Neural progenitor cell (in vitro differentiated cells): ENCODE data around the gene SMAP1. TPM values are rescaled to one million over a fixed set of nuclear protein-coding genes. Genes with fewer than 3 reads are reported as not detected.

Experiments
- DNase-seq: peaks from one replicate; pipeline ENCODE4 v3.0.0-alpha.2; 2016; ENCODE audit warnings: low spot score
- H2AFZ ChIP-seq: fragments of 200-600 bp; sonication (generic); replicated peaks from 2 replicates; pipeline ENCODE4 v1.6.1; 2016; ENCODE audit warnings: antibody characterized with exemption
- H3F3A ChIP-seq: fragments of 200-600 bp; sonication (generic); 2 replicates; pipeline ENCODE4 v1.6.1; 2016; ENCODE audit warnings: antibody characterized with exemption, low read depth
- H3K27ac ChIP-seq: fragments of 200-600 bp; sonication (generic); 2 replicates; pipeline ENCODE4 v1.5.1; 2016; ENCODE audit warnings: mild to moderate bottlenecking
- H3K27me3 ChIP-seq: fragments of 200-600 bp; sonication (generic); 2 replicates; pipeline ENCODE4 v1.6.1; 2016; ENCODE audit warnings: mild to moderate bottlenecking, moderate library complexity
- H3K36me3 ChIP-seq: fragments of 200-600 bp; sonication (generic); 2 replicates; pipeline ENCODE4 v1.5.1; 2016
- H3K4me1 ChIP-seq: fragments of 200-600 bp; sonication (generic); 2 replicates; pipeline ENCODE4 v1.6.1; 2016; ENCODE audit warnings: mixed run types
- H3K4me2 ChIP-seq: fragments of 200-600 bp; sonication (generic); 2 replicates; pipeline ENCODE4 v1.6.1; 2016
- H3K4me3 ChIP-seq: fragments of 200-600 bp; sonication (generic); 2 replicates; pipeline ENCODE4 v1.5.1; 2016
- H3K79me2 ChIP-seq: fragments of 200-600 bp; sonication (generic); 2 replicates; pipeline ENCODE4 v1.6.1; 2016; ENCODE audit warnings: low read depth
- H3K9ac ChIP-seq: fragments of 200-600 bp; sonication (generic); 2 replicates; pipeline ENCODE4 v1.6.1; 2016
- H3K9me3 ChIP-seq: fragments of 200-600 bp; sonication (generic); 2 replicates; pipeline ENCODE4 v1.5.1; 2016; ENCODE audit warnings: low read depth
- H4K20me1 ChIP-seq: fragments of 200-600 bp; sonication (generic); 2 replicates; pipeline ENCODE4 v1.6.1; 2016; ENCODE audit warnings: low read depth
- H3K27ac Mint-ChIP-seq: 3 replicates; pipeline ENCODE4 v1.8.0; 2021; ENCODE audit warnings: mixed read lengths
- H3K27me3 Mint-ChIP-seq: 2 replicates; pipeline ENCODE4 v1.8.0; 2022; ENCODE audit warnings: low read depth, mild to moderate bottlenecking, inconsistent platforms, moderate library complexity, mixed read lengths; ENCODE audit not compliant: insufficient read depth
- H3K36me3 Mint-ChIP-seq: 3 replicates; pipeline ENCODE4 v1.8.0; 2021; ENCODE audit warnings: mixed read lengths
- H3K4me1 Mint-ChIP-seq: 3 replicates; pipeline ENCODE4 v1.8.0; 2021; ENCODE audit warnings: mixed read lengths
- H3K4me3 Mint-ChIP-seq: 3 replicates; pipeline ENCODE4 v1.8.0; 2021; ENCODE audit warnings: mild to moderate bottlenecking, moderate library complexity, mixed read lengths
- H3K9me3 Mint-ChIP-seq: 3 replicates; pipeline ENCODE4 v1.8.0; 2020; ENCODE audit warnings: mixed read lengths
- CTCF ChIP-seq: fragments of 200-600 bp; sonication (generic); IDR thresholded peaks from 2 replicates; pipeline ENCODE4 v1.5.1; 2017; ENCODE audit warnings: antibody characterized with exemption, mild to moderate bottlenecking
- EZH2 ChIP-seq: fragments of 200-600 bp; sonication (generic); IDR thresholded peaks from 2 replicates; pipeline ENCODE4 v1.6.1; 2017; ENCODE audit warnings: antibody characterized with exemption, mild to moderate bottlenecking, moderate library complexity
- EZH2phosphoT487 ChIP-seq: fragments of 200-600 bp; sonication (generic); IDR thresholded peaks from 2 replicates; pipeline ENCODE4 v1.6.1; 2017; ENCODE audit warnings: antibody characterized with exemption
- total RNA-seq: library from RNA; depleted of rRNA; stranded (reverse); fragments of >200 nt; gene quantifications from 2 replicates; pipeline ENCODE4 v1.2.3, GENCODE V29; 2015; ENCODE audit warnings: low replicate concordance

Gene SMAP1
- total RNA-seq, 1 donor from 2014 or later = 36.5 TPM

- Histone ChIP-seq H3K36me3 (no peaks in the 10 kb centered on the region), H3K4me3 (no peak overlapping the region), H3K4me1 (no peaks in the 10 kb centered on the region), H3K4me2 (no peak overlapping the region), H3K9ac (no peak overlapping the region), H3F3A (no peaks in the 10 kb centered on the region), H3K9me3 (no peaks in the 10 kb centered on the region), H3K27me3 (no peaks in the 10 kb centered on the region), H3K79me2 (no peaks in the 10 kb centered on the region), H3K27ac (no peak overlapping the region), H4K20me1 (no peaks in the 10 kb centered on the region), H2AFZ (no peak overlapping the region)
- Mint-ChIP-seq H3K9me3 (peaks cover 1% of the 10 kb centered on the region), H3K36me3 (peaks cover 1% of the 10 kb centered on the region), H3K4me1 (no peaks in the 10 kb centered on the region), H3K27ac (no peak overlapping the region), H3K27me3 (no peaks in the 10 kb centered on the region), H3K4me3 (no peak overlapping the region)
- DNase-seq = no peak
- no peak for TF ChIP-seq CTCF
Measured at GRCh38 chr6:70820778-70821177, 153.1 kb downstream of the SMAP1 start.

GRCh38 chr6:70821751-70822150, 154.1 kb downstream of the SMAP1 start:
- Mint-ChIP-seq H3K36me3 (peaks cover 1% of the 10 kb centered on the region), H3K27me3 (no peaks in the 10 kb centered on the region)

GRCh38 chr6:70823651-70824050, 156.0 kb downstream of the SMAP1 start:
- DNase-seq = no peak
- Mint-ChIP-seq H3K4me1 (no peaks in the 10 kb centered on the region), H3K4me3 (no peak overlapping the region), H3K9me3 (peaks cover 1% of the 10 kb centered on the region), H3K27ac (no peak overlapping the region), H3K27me3 (no peaks in the 10 kb centered on the region), H3K36me3 (peaks cover 1% of the 10 kb centered on the region)
- TF ChIP-seq EZH2phosphoT487 = no peak
- no peak for TF ChIP-seq EZH2
- TF ChIP-seq CTCF = no peak
- Histone ChIP-seq H3K4me1 (no peaks in the 10 kb centered on the region), H3K27ac (no peak overlapping the region), H3K4me3 (no peak overlapping the region), H3K4me2 (no peak overlapping the region), H3K27me3 (no peaks in the 10 kb centered on the region), H3K9me3 (no peaks in the 10 kb centered on the region), H3F3A (no peaks in the 10 kb centered on the region), H3K36me3 (no peaks in the 10 kb centered on the region), H4K20me1 (no peaks in the 10 kb centered on the region), H2AFZ (no peak overlapping the region), H3K9ac (no peak overlapping the region), H3K79me2 (no peaks in the 10 kb centered on the region)

More at GRCh38 chr6:70821751-70822150, 154.1 kb downstream of the SMAP1 start:
- no peak overlapping the region for H3K9ac ChIP-seq
- H3K79me2 ChIP-seq = no peaks in the 10 kb centered on the region
- H3K4me3 ChIP-seq = no peak overlapping the region
- H4K20me1 ChIP-seq = no peaks in the 10 kb centered on the region
- no peaks in the 10 kb centered on the region for H3K27me3 ChIP-seq
- DNase-seq = no peak
- no peaks in the 10 kb centered on the region for H3K4me1 ChIP-seq
- peaks cover 1% of the 10 kb centered on the region for H3K9me3 Mint-ChIP-seq
- H3F3A ChIP-seq = no peaks in the 10 kb centered on the region
- H3K4me2 ChIP-seq = no peak overlapping the region
- TF ChIP-seq EZH2 (no peak), CTCF (no peak), EZH2phosphoT487 (no peak)
- H2AFZ ChIP-seq = no peak overlapping the region
- no peaks in the 10 kb centered on the region for H3K36me3 ChIP-seq
- H3K27ac Mint-ChIP-seq = no peak overlapping the region
- no peak overlapping the region for H3K27ac ChIP-seq
- H3K4me1 Mint-ChIP-seq = no peaks in the 10 kb centered on the region
- no peak overlapping the region for H3K4me3 Mint-ChIP-seq
- H3K9me3 ChIP-seq = no peaks in the 10 kb centered on the region

- Histone ChIP-seq H2AFZ (no peak overlapping the region), H3K27ac (no peak overlapping the region), H3F3A (no peaks in the 10 kb centered on the region), H3K27me3 (no peaks in the 10 kb centered on the region), H3K4me2 (no peak overlapping the region), H3K36me3 (no peaks in the 10 kb centered on the region), H4K20me1 (no peaks in the 10 kb centered on the region), H3K9ac (no peak overlapping the region), H3K79me2 (no peaks in the 10 kb centered on the region), H3K9me3 (no peaks in the 10 kb centered on the region), H3K4me3 (no peak overlapping the region), H3K4me1 (no peaks in the 10 kb centered on the region)
- H3K4me3 Mint-ChIP-seq = no peak overlapping the region
- peaks cover 3% of the 10 kb centered on the region for H3K36me3 Mint-ChIP-seq
- H3K4me1 Mint-ChIP-seq = no peaks in the 10 kb centered on the region
- H3K27me3 Mint-ChIP-seq = no peaks in the 10 kb centered on the region
- H3K9me3 Mint-ChIP-seq = no peaks in the 10 kb centered on the region
- H3K27ac Mint-ChIP-seq = no peak overlapping the region
- no peak for DNase-seq
- TF ChIP-seq EZH2phosphoT487 (no peak), EZH2 (no peak), CTCF (no peak)
Measured at GRCh38 chr6:70831427-70831826, 163.7 kb downstream of the SMAP1 start.
